Liver (tissue), 3 donors: ENCODE data around the gene MYO18B.

ENCODE experiments used
- HNF4G ChIP-seq: IDR thresholded peaks from 2 replicates; pipeline ENCODE4 v1.6.1; 2016; ENCODE audit warnings: antibody characterized with exemption
- JUND ChIP-seq, 2 donors: IDR thresholded peaks; 2 replicates each; pipeline ENCODE4 v1.6.1; 2016; ENCODE audit warnings: antibody characterized with exemption in 2 of 2
- RAD21 ChIP-seq, 2 donors: IDR thresholded peaks; 2 replicates each; pipeline ENCODE4 v1.6.1; 2016; ENCODE audit warnings: antibody characterized with exemption in 2 of 2, mild to moderate bottlenecking in 2 of 2
- TAF1 ChIP-seq: conservative IDR thresholded peaks from 2 replicates; pipeline ENCODE4 v1.6.1; 2016; ENCODE audit warnings: antibody characterized with exemption, mild to moderate bottlenecking
- TF ChIP-seq, protein P1 (sequence below): fragments of 150-350 bp; IDR thresholded peaks from 2 replicates; pipeline ENCODE4 v1.5.1; 2017; ENCODE audit warnings: improper control_type of control experiment, low read depth, low read length; ENCODE audit not compliant: missing input control
- TF ChIP-seq, protein P2 (sequence below): IDR thresholded peaks from 2 replicates; pipeline ENCODE4 v1.6.1; 2016; ENCODE audit warnings: antibody characterized with exemption, mild to moderate bottlenecking
- TF ChIP-seq, protein P3 (sequence below): IDR thresholded peaks from 2 replicates; pipeline ENCODE4 v1.6.1; 2016; ENCODE audit warnings: antibody characterized with exemption
- donor health status: healthy.
- donor health status: healthy.

DNA sequence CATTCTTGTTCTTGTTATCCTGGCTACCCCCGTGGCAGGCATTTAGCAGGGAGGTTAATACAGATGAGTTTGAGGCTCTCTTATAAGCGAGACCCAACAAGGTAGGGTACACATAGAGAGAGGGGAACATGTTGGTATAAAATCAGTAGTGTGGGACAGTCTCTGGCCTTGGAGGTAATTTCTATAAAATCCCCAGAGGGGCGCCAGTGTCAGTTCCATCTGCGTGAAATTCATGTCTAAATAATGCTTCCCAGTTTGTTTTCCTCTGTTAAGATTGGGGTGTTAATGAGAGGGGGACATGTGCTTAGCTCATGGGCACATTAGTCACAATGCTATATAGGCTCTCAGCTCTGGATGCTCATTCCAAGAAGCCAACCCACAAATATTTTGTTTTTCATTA is 150.7 kb downstream of the MYO18B start:
- TF ChIP-seq, protein P1, sequence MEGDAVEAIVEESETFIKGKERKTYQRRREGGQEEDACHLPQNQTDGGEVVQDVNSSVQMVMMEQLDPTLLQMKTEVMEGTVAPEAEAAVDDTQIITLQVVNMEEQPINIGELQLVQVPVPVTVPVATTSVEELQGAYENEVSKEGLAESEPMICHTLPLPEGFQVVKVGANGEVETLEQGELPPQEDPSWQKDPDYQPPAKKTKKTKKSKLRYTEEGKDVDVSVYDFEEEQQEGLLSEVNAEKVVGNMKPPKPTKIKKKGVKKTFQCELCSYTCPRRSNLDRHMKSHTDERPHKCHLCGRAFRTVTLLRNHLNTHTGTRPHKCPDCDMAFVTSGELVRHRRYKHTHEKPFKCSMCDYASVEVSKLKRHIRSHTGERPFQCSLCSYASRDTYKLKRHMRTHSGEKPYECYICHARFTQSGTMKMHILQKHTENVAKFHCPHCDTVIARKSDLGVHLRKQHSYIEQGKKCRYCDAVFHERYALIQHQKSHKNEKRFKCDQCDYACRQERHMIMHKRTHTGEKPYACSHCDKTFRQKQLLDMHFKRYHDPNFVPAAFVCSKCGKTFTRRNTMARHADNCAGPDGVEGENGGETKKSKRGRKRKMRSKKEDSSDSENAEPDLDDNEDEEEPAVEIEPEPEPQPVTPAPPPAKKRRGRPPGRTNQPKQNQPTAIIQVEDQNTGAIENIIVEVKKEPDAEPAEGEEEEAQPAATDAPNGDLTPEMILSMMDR = no peak
- TF ChIP-seq, protein P2, sequence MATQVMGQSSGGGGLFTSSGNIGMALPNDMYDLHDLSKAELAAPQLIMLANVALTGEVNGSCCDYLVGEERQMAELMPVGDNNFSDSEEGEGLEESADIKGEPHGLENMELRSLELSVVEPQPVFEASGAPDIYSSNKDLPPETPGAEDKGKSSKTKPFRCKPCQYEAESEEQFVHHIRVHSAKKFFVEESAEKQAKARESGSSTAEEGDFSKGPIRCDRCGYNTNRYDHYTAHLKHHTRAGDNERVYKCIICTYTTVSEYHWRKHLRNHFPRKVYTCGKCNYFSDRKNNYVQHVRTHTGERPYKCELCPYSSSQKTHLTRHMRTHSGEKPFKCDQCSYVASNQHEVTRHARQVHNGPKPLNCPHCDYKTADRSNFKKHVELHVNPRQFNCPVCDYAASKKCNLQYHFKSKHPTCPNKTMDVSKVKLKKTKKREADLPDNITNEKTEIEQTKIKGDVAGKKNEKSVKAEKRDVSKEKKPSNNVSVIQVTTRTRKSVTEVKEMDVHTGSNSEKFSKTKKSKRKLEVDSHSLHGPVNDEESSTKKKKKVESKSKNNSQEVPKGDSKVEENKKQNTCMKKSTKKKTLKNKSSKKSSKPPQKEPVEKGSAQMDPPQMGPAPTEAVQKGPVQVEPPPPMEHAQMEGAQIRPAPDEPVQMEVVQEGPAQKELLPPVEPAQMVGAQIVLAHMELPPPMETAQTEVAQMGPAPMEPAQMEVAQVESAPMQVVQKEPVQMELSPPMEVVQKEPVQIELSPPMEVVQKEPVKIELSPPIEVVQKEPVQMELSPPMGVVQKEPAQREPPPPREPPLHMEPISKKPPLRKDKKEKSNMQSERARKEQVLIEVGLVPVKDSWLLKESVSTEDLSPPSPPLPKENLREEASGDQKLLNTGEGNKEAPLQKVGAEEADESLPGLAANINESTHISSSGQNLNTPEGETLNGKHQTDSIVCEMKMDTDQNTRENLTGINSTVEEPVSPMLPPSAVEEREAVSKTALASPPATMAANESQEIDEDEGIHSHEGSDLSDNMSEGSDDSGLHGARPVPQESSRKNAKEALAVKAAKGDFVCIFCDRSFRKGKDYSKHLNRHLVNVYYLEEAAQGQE = no peak
- no peak for TF ChIP-seq HNF4G
- no peak for TF ChIP-seq JUND (IDR thresholded peaks at IDR 0.05)
- TF ChIP-seq TAF1 = no peak
- TF ChIP-seq, protein P3, sequence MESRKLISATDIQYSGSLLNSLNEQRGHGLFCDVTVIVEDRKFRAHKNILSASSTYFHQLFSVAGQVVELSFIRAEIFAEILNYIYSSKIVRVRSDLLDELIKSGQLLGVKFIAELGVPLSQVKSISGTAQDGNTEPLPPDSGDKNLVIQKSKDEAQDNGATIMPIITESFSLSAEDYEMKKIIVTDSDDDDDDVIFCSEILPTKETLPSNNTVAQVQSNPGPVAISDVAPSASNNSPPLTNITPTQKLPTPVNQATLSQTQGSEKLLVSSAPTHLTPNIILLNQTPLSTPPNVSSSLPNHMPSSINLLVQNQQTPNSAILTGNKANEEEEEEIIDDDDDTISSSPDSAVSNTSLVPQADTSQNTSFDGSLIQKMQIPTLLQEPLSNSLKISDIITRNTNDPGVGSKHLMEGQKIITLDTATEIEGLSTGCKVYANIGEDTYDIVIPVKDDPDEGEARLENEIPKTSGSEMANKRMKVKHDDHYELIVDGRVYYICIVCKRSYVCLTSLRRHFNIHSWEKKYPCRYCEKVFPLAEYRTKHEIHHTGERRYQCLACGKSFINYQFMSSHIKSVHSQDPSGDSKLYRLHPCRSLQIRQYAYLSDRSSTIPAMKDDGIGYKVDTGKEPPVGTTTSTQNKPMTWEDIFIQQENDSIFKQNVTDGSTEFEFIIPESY = no peak
- TF ChIP-seq RAD21 (IDR thresholded peaks at IDR 0.05) = no peak
